ENCODE data around the gene RRP8. TPM values are rescaled to one million over a fixed set of nuclear protein-coding genes. Genes with fewer than 3 reads are reported as not detected.
A peak's percentile ranks its signal among the peaks of the same experiment; 100 is the strongest.

The RRP8 gene
- total and polyA plus RNA-seq, 9 of the 15 experiments (the other 6 are each of a cell fraction or from before 2014, with no cell fraction given): 5.7 to 47.3 (median 32.6) TPM

DNA sequence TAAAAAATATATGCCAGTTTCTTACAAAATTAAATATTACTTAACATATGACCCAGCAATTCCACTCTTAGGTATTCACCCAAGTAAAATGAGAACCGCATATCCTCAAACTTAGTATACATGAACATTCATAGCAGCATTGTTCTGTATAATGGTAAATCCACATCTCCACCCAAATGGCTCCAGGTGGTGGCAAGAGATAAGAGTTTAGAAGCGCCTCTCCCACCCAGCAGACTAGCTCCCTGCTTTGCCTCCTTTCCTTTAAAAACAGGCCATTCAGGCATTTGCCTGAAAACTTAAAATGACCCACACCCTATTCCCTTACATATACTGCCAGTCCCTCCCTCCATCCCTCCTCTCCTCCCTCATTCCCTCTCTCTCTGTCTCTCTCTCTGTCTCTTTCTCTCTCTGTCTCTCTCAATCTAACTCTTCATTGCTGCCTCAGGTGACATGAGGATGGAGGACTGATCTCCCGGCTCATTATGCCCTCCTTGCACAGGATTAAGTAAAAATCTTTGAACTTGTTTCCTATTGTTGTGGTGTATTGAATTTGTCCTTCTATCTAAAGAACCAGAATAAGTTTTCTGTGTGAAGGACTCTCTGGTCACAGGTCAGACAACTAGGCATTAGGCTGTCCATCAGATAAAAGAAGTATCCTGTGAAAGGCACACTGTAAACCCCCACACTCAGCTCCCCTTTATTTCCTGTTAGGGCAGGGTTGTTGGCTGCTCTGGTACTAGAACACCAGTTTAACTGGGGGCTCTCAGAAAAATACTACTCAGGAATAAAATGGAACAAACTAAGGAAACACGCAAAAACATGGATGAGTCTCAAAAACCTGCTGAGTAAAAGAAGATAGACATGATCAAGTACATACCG lies 48.3 kb downstream of the RRP8 start (continued):
- TF ChIP-seq ARHGAP35 (IDR thresholded peaks at IDR 0.05; ENCODE audit: partially characterized antibody) (no peak), TCF7 (IDR thresholded peaks at IDR 0.05; ENCODE audit: borderline replicate concordance) (no peak), CHD1 (IDR thresholded peaks at IDR 0.05; ENCODE audit: low read length) (no peak), ADNP (tag; IDR thresholded peaks at IDR 0.05) (peak; percentile 55; the same call in 1 of the 2 replicates), SAP30 (IDR thresholded peaks at IDR 0.05; ENCODE audit: borderline replicate concordance, insufficient read depth, low read depth, low read length, poor library complexity, severe bottlenecking) (no peak), CHD4 (IDR thresholded peaks at IDR 0.05; ENCODE audit: insufficient read depth, insufficient replicate concordance, low read depth, low read length, poor library complexity, severe bottlenecking) (no peak), ZNF507 (tag; conservative IDR thresholded peaks at IDR 0.05) (no peak), CREM (IDR thresholded peaks at IDR 0.05; ENCODE audit: low read depth) (peak; percentile 52; the same call in 1 of the 2 replicates), FOSL1 (tag; conservative IDR thresholded peaks at IDR 0.05) (peak; percentile 34; the same call in 1 of the 2 replicates), NFIX (CRISPR knock-in tag; IDR thresholded peaks at IDR 0.05; ENCODE audit: low read depth) (no peak), NCOR1 (IDR thresholded peaks at IDR 0.05) (peak; percentile 91), KLF16 (IDR thresholded peaks at IDR 0.05) (peak; percentile 88), RB1 (IDR thresholded peaks at IDR 0.05; ENCODE audit: low read depth) (no peak), FOXK1 (CRISPR knock-in tag; IDR thresholded peaks at IDR 0.05; ENCODE audit: borderline replicate concordance) (no peak), POLR2H (tag; IDR thresholded peaks at IDR 0.05; ENCODE audit: low read depth) (no peak)
- TF ChIP-seq, protein P1, sequence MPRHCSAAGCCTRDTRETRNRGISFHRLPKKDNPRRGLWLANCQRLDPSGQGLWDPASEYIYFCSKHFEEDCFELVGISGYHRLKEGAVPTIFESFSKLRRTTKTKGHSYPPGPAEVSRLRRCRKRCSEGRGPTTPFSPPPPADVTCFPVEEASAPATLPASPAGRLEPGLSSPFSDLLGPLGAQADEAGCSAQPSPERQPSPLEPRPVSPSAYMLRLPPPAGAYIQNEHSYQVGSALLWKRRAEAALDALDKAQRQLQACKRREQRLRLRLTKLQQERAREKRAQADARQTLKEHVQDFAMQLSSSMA (CRISPR knock-in tag; IDR thresholded peaks at IDR 0.05): no peak
- TF ChIP-seq, protein P2, sequence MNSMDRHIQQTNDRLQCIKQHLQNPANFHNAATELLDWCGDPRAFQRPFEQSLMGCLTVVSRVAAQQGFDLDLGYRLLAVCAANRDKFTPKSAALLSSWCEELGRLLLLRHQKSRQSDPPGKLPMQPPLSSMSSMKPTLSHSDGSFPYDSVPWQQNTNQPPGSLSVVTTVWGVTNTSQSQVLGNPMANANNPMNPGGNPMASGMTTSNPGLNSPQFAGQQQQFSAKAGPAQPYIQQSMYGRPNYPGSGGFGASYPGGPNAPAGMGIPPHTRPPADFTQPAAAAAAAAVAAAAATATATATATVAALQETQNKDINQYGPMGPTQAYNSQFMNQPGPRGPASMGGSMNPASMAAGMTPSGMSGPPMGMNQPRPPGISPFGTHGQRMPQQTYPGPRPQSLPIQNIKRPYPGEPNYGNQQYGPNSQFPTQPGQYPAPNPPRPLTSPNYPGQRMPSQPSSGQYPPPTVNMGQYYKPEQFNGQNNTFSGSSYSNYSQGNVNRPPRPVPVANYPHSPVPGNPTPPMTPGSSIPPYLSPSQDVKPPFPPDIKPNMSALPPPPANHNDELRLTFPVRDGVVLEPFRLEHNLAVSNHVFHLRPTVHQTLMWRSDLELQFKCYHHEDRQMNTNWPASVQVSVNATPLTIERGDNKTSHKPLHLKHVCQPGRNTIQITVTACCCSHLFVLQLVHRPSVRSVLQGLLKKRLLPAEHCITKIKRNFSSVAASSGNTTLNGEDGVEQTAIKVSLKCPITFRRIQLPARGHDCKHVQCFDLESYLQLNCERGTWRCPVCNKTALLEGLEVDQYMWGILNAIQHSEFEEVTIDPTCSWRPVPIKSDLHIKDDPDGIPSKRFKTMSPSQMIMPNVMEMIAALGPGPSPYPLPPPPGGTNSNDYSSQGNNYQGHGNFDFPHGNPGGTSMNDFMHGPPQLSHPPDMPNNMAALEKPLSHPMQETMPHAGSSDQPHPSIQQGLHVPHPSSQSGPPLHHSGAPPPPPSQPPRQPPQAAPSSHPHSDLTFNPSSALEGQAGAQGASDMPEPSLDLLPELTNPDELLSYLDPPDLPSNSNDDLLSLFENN (IDR thresholded peaks at IDR 0.05; ENCODE audit: low read depth in 2 of 2, low read length in 2 of 2): peak in 1 of 2 experiments; percentile 92; a peak in 2 of 4 replicates

Measured in K562 (cell line).